Stimulated activated CD8-positive, alpha-beta memory T cell treated with anti-CD3 and anti-CD28 coated beads, Interleukin-12 subunit alpha, Interleukin-12 subunit beta, amount 100 ng/mL, for 1 hour (primary cell): ENCODE data around the gene RCBTB1.
"Not testable (repeated sequence)": the region's sequence is repeated elsewhere in the genome, so short reads cannot be mapped to it uniquely, and the experiment has no call there.

Source experiments
- DNase-seq: peaks from one replicate; pipeline ENCODE4 v3.0.0-alpha.2; 2020; ENCODE audit warnings: low read depth

The RCBTB1 gene

GRCh38 chr13:49585220-49586157 is at the start of gene RCBTB1:
Gene RCBTB1, minus strand, starts transcription at chr13:49585558. Its CDS starts 18,279 bp downstream, at chr13:49567279.
- DNase-seq, result peak; percentile 50

- DNase-seq, result no peak
Observed at GRCh38 chr13:49633710-49634109, 48.4 kb upstream of the RCBTB1 start.

GRCh38 chr13:49632156-49632555 is 46.8 kb upstream of the RCBTB1 start:
- no peak for DNase-seq

- DNase-seq, result no peak
Observed at GRCh38 chr13:49630580-49630979, 45.2 kb upstream of the RCBTB1 start.

- DNase-seq, result no peak
Observed at GRCh38 chr13:49629947-49630346, 44.6 kb upstream of the RCBTB1 start.

- DNase-seq, result no peak
Observed at GRCh38 chr13:49629196-49629938, 44.0 kb upstream of the RCBTB1 start.

- peak; percentile 13 for DNase-seq
Observed at GRCh38 chr13:49627831-49628652, 42.7 kb upstream of the RCBTB1 start, which contains the start of gene ARL11. Gene ARL11, plus strand, starts transcription at chr13:49628507. Its CDS starts 1,941 bp downstream, at chr13:49630448.

- no peak for DNase-seq
Observed at GRCh38 chr13:49625392-49626079, 40.2 kb upstream of the RCBTB1 start.

- DNase-seq, result no peak
Observed at GRCh38 chr13:49624229-49624628, 38.9 kb upstream of the RCBTB1 start.

GRCh38 chr13:49622174-49622946 is 37.0 kb upstream of the RCBTB1 start:
- no peak for DNase-seq

- DNase-seq, result no peak
Observed at GRCh38 chr13:49620170-49620621, 34.8 kb upstream of the RCBTB1 start.

GRCh38 chr13:49616676-49617065 is 31.3 kb upstream of the RCBTB1 start:
- no peak for DNase-seq

- DNase-seq, result no peak
Observed at GRCh38 chr13:49615836-49616675, 30.7 kb upstream of the RCBTB1 start.

- not testable (repeated sequence) for DNase-seq
Observed at GRCh38 chr13:49612042-49612441, 26.7 kb upstream of the RCBTB1 start.

- DNase-seq, result no peak
Observed at GRCh38 chr13:49610176-49610575, 24.8 kb upstream of the RCBTB1 start.

GRCh38 chr13:49608651-49609331 is 23.4 kb upstream of the RCBTB1 start:
- DNase-seq, result no peak

GRCh38 chr13:49607761-49608160 is 22.4 kb upstream of the RCBTB1 start:
- no peak for DNase-seq

GRCh38 chr13:49606747-49607648 is 21.6 kb upstream of the RCBTB1 start:
- peak; percentile 70 for DNase-seq
